HepG2 (cell line): ENCODE data around the gene RSL1D1. TPM values are rescaled to one million over a fixed set of nuclear protein-coding genes. Genes with fewer than 3 reads are reported as not detected.

Experiments used
- ARNT ChIP-seq: fragments of 450-650 bp; IDR thresholded peaks from 2 replicates; pipeline ENCODE4 v1.6.1; 2017
- BCLAF1 ChIP-seq: fragments of 450-650 bp; IDR thresholded peaks from 2 replicates; pipeline ENCODE4 v1.6.1; 2017; ENCODE audit warnings: mild to moderate bottlenecking
- FOXM1 ChIP-seq: sonication (generic); formaldehyde crosslinking; IDR thresholded peaks from 2 replicates; pipeline ENCODE4 v1.5.0; 2020; ENCODE audit warnings: missing genetic modification reagents
- ISX ChIP-seq: sonication (generic); formaldehyde crosslinking; conservative IDR thresholded peaks from 2 replicates; pipeline ENCODE4 v1.5.0; 2020; ENCODE audit warnings: missing genetic modification reagents
- MIER2 ChIP-seq: IDR thresholded peaks from 2 replicates; pipeline ENCODE4 v1.6.1; 2016; ENCODE audit warnings: missing biosample characterization, missing genetic modification reagents
- PRDM10 ChIP-seq: sonication (generic); formaldehyde crosslinking; IDR thresholded peaks from 2 replicates; pipeline ENCODE4 v1.4.0; 2020; ENCODE audit warnings: low read depth, missing genetic modification reagents
- RCOR2 ChIP-seq: IDR thresholded peaks from 2 replicates; pipeline ENCODE4 v1.6.1; 2016; ENCODE audit warnings: missing biosample characterization, missing genetic modification reagents
- SETDB1 ChIP-seq: sonication (generic); formaldehyde crosslinking; IDR thresholded peaks from 2 replicates; pipeline ENCODE4 v1.5.1; 2020; ENCODE audit warnings: missing genetic modification reagents, mild to moderate bottlenecking, borderline replicate concordance
- SMARCE1 ChIP-seq: fragments of 450-650 bp; IDR thresholded peaks from 2 replicates; pipeline ENCODE4 v1.6.1; 2017; ENCODE audit warnings: borderline replicate concordance
- SP140L ChIP-seq: sonication (generic); formaldehyde crosslinking; IDR thresholded peaks from 2 replicates; pipeline ENCODE4 v1.4.0; 2020; ENCODE audit warnings: missing genetic modification reagents, borderline replicate concordance
- ZNF205 ChIP-seq: IDR thresholded peaks from 2 replicates; pipeline ENCODE4 v1.6.1; 2018; ENCODE audit warnings: missing biosample characterization, missing genetic modification reagents
- ZNF33A ChIP-seq: sonication (generic); formaldehyde crosslinking; IDR thresholded peaks from 2 replicates; pipeline ENCODE4 v1.5.1; 2020; ENCODE audit warnings: missing genetic modification reagents, mild to moderate bottlenecking, moderate library complexity, borderline replicate concordance
- ZNF501 ChIP-seq: sonication (generic); formaldehyde crosslinking; IDR thresholded peaks from 2 replicates; pipeline ENCODE4 v1.5.1; 2020; ENCODE audit warnings: mild to moderate bottlenecking, moderate library complexity, missing genetic modification reagents
- ZNF552 ChIP-seq: sonication (generic); formaldehyde crosslinking; IDR thresholded peaks from 2 replicates; pipeline ENCODE4 v1.9.0; 2022; ENCODE audit warnings: missing genetic modification reagents, mild to moderate bottlenecking, borderline replicate concordance
- ZNF629 ChIP-seq: sonication (generic); formaldehyde crosslinking; conservative IDR thresholded peaks from 2 replicates; pipeline ENCODE4 v1.5.0; 2020; ENCODE audit warnings: missing genetic modification reagents
- ZNF749 ChIP-seq: sonication (generic); formaldehyde crosslinking; IDR thresholded peaks from 2 replicates; pipeline ENCODE4 v1.8.0; 2022; ENCODE audit warnings: mild to moderate bottlenecking, missing genetic modification reagents, moderate library complexity, borderline replicate concordance
- ZNF75D ChIP-seq: sonication (generic); formaldehyde crosslinking; IDR thresholded peaks from 2 replicates; pipeline ENCODE4 v1.8.1; 2023; ENCODE audit warnings: missing genetic modification reagents, mild to moderate bottlenecking, borderline replicate concordance
- ZNF768 ChIP-seq: sonication (generic); formaldehyde crosslinking; IDR thresholded peaks from 2 replicates; pipeline ENCODE4 v1.4.0; 2020; ENCODE audit warnings: missing genetic modification reagents
- polyA plus RNA-seq, 8 experiments: library from polyadenylated mRNA; depleted of rRNA in 3 of 8; stranded (reverse) in 7 of 8; unstranded in 1 of 8; fragments of >200 nt; fragmentation: Illumina TruSeq in 4 of 8; extraction: Trizol in 4 of 8; gene quantifications; 2 replicates each; pipeline versions ENCODE4 v1.2.1 to v1.2.3, GENCODE V29; 2011 to 2016; ENCODE audit warnings: low read depth in 4 of 8, missing spikeins in 1 of 8, mixed read lengths in 1 of 8; ENCODE audit not compliant: insufficient read depth in 1 of 8
- total RNA-seq, 5 experiments: library from RNA; depleted of rRNA; stranded (reverse); fragments of >200 nt; fragmentation: Illumina TruSeq; extraction: Trizol; gene quantifications; 2 replicates each; pipeline ENCODE4 v1.2.3, GENCODE V29; 2016; ENCODE audit warnings: low read depth in 1 of 5
- TF ChIP-seq, protein P1 (sequence below), 2 experiments: fragments of 450-650 bp in 1 of 2; sonication (generic) in 1 of 2; formaldehyde crosslinking; IDR thresholded peaks; 2 replicates each; pipeline versions ENCODE4 v1.5.0 to v1.8.0; 2020 to 2022; ENCODE audit warnings: mild to moderate bottlenecking in 1 of 2, missing genetic modification reagents in 1 of 2
- TF ChIP-seq, protein P2 (sequence below): sonication (generic); formaldehyde crosslinking; IDR thresholded peaks from 2 replicates; pipeline ENCODE4 v1.4.0; 2020; ENCODE audit warnings: mild to moderate bottlenecking, missing genetic modification reagents

RSL1D1 gene
- total and polyA plus RNA-seq, 2 of the 13 experiments (the other 11 are each of a cell fraction or from before 2014, with no cell fraction given): 187 to 343 TPM

- TF ChIP-seq PRDM10 (CRISPR knock-in tag) (peak; percentile 82), ZNF749 (CRISPR knock-in tag) (peak; percentile 38; the same call in 1 of the 2 replicates), RCOR2 (CRISPR knock-in tag) (no peak), ARNT (no peak), SP140L (CRISPR knock-in tag) (no peak; the same call in 1 of the 2 replicates), ZNF75D (no peak), ISX (CRISPR knock-in tag) (no peak), ZNF768 (CRISPR knock-in tag) (no peak; the same call in 1 of the 2 replicates), BCLAF1 (no peak), ZNF205 (CRISPR knock-in tag) (peak; percentile 62; the same call in 1 of the 2 replicates), ZNF552 (CRISPR knock-in tag) (peak; percentile 72; the same call in 1 of the 2 replicates), MIER2 (CRISPR knock-in tag) (peak; percentile 70), ZNF629 (no peak), ZNF501 (CRISPR knock-in tag) (peak; percentile 99), SMARCE1 (no peak), SETDB1 (CRISPR knock-in tag) (no peak), ZNF33A (CRISPR knock-in tag) (no peak), FOXM1 (CRISPR knock-in tag) (no peak)
- TF ChIP-seq, protein P1, sequence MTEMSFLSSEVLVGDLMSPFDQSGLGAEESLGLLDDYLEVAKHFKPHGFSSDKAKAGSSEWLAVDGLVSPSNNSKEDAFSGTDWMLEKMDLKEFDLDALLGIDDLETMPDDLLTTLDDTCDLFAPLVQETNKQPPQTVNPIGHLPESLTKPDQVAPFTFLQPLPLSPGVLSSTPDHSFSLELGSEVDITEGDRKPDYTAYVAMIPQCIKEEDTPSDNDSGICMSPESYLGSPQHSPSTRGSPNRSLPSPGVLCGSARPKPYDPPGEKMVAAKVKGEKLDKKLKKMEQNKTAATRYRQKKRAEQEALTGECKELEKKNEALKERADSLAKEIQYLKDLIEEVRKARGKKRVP (CRISPR knock-in tag; IDR thresholded peaks at IDR 0.05): no peak; a peak in 2 of 4 replicates
- TF ChIP-seq, protein P2, sequence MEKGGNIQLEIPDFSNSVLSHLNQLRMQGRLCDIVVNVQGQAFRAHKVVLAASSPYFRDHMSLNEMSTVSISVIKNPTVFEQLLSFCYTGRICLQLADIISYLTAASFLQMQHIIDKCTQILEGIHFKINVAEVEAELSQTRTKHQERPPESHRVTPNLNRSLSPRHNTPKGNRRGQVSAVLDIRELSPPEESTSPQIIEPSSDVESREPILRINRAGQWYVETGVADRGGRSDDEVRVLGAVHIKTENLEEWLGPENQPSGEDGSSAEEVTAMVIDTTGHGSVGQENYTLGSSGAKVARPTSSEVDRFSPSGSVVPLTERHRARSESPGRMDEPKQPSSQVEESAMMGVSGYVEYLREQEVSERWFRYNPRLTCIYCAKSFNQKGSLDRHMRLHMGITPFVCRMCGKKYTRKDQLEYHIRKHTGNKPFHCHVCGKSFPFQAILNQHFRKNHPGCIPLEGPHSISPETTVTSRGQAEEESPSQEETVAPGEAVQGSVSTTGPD (CRISPR knock-in tag): no peak; the same call in 1 of the 2 replicates
Observed at GRCh38 chr16:11851294-11852091, at the start of gene RSL1D1 (continued).
